ENCODE measurements around the gene SHB. TPM values are rescaled to one million over a fixed set of nuclear protein-coding genes. Genes with fewer than 3 reads are reported as not detected.
"Not testable (repeated sequence)": the region's sequence is repeated elsewhere in the genome, so short reads cannot be mapped to it uniquely, and the experiment has no call there.

The SHB gene
- total RNA-seq, 2 donors from 2014 or later, result 41.7 to 57.9 TPM

GRCh38 chr9:37967014-37967760 lies 101.8 kb downstream of the SHB start:
- TF ChIP-seq CTCF (IDR thresholded peaks at IDR 0.05), result no peak
- Histone ChIP-seq H3K4me1 (ENCODE audit: control insufficient read depth in 1 of 2, low read depth in 2 of 2) (peaks cover 22 to 67% of the 10 kb centered on the region in 2 donors), H3K27ac (peak overlapping the region; percentile 23 to 76), H3K4me3 (no peak overlapping the region), H3K9me3 (no peaks in the 10 kb centered on the region), H3K27me3 (replicated peaks; ENCODE audit: insufficient read depth) (no peaks in the 10 kb centered on the region), H3K36me3 (no peaks in the 10 kb centered on the region)
- DNase-seq (ENCODE audit: low spot score), result no peak
- no peak for ATAC-seq (ENCODE audit: insufficient number of reproducible peaks, low FRiP score, low read depth)

- H3K27me3 ChIP-seq (replicated peaks; ENCODE audit: insufficient read depth), result no peaks in the 10 kb centered on the region
- ATAC-seq (ENCODE audit: insufficient number of reproducible peaks, low FRiP score, low read depth) (no peak), DNase-seq (ENCODE audit: low spot score) (no peak)
- peaks cover 22 to 67% of the 10 kb centered on the region in 2 donors for H3K4me1 ChIP-seq (ENCODE audit: control insufficient read depth in 1 of 2, low read depth in 2 of 2)
- no peak for TF ChIP-seq CTCF (IDR thresholded peaks at IDR 0.05)
- H3K36me3 ChIP-seq, result no peaks in the 10 kb centered on the region
- H3K4me3 ChIP-seq, result no peak overlapping the region
- H3K9me3 ChIP-seq, result no peaks in the 10 kb centered on the region
- peak overlapping the region; percentile 23 to 76 for H3K27ac ChIP-seq
Measured at GRCh38 chr9:37966412-37967013, 102.5 kb downstream of the SHB start.

GRCh38 chr9:37965676-37966345 lies 103.2 kb downstream of the SHB start:
- H3K27me3 ChIP-seq (replicated peaks; ENCODE audit: insufficient read depth); DNase-seq (ENCODE audit: low spot score); H3K9me3 ChIP-seq; H3K36me3 ChIP-seq; ATAC-seq (ENCODE audit: insufficient number of reproducible peaks, low FRiP score, low read depth); H3K4me3 ChIP-seq: not testable (repeated sequence)
- Histone ChIP-seq H3K4me1 (ENCODE audit: control insufficient read depth in 1 of 2, low read depth in 2 of 2) (peaks cover 22 to 67% of the 10 kb centered on the region in 2 donors), H3K27ac (peak overlapping the region; percentile 70 to 76)

- no peaks in the 10 kb centered on the region for H3K36me3 ChIP-seq
- DNase-seq (ENCODE audit: low spot score), result no peak
- H3K9me3 ChIP-seq, result no peaks in the 10 kb centered on the region
- no peak overlapping the region for H3K4me3 ChIP-seq
- ATAC-seq (ENCODE audit: insufficient number of reproducible peaks, low FRiP score, low read depth), result no peak
- no peaks in the 10 kb centered on the region for H3K27me3 ChIP-seq (replicated peaks; ENCODE audit: insufficient read depth)
- H3K27ac ChIP-seq, result peak overlapping the region; percentile 70 to 76
- H3K4me1 ChIP-seq (ENCODE audit: control insufficient read depth in 1 of 2, low read depth in 2 of 2), result peaks cover 22 to 67% of the 10 kb centered on the region in 2 donors
- no peak for TF ChIP-seq CTCF (IDR thresholded peaks at IDR 0.05)
Measured at GRCh38 chr9:37965116-37965515, 103.9 kb downstream of the SHB start.

- Histone ChIP-seq H3K9me3 (no peaks in the 10 kb centered on the region), H3K4me1 (ENCODE audit: control insufficient read depth in 1 of 2, low read depth in 2 of 2) (peaks cover 22 to 66% of the 10 kb centered on the region in 2 donors), H3K4me3 (no peak overlapping the region), H3K27me3 (replicated peaks; ENCODE audit: insufficient read depth) (no peaks in the 10 kb centered on the region), H3K27ac (peak overlapping the region; percentile 70 to 76), H3K36me3 (no peaks in the 10 kb centered on the region)
- no peak for TF ChIP-seq CTCF (IDR thresholded peaks at IDR 0.05)
- no peak for DNase-seq (ENCODE audit: low spot score)
- ATAC-seq (ENCODE audit: insufficient number of reproducible peaks, low FRiP score, low read depth), result peak; percentile 0
Measured at GRCh38 chr9:37964740-37965081, 104.3 kb downstream of the SHB start.

Data from thoracic aorta (tissue), 2 donors.